Type B pancreatic cell (in vitro differentiated cells): ENCODE results near the gene CDH2. TPM values are rescaled to one million over a fixed set of nuclear protein-coding genes. Genes with fewer than 3 reads are reported as not detected.

Source experiments
- DNase-seq: peaks from one replicate; pipeline ENCODE4 v3.0.0; 2021; ENCODE audit warnings: mixed read lengths; ENCODE audit not compliant: unreplicated experiment; ENCODE audit errors: extremely low spot score
- H3K27ac Mint-ChIP-seq: 2 replicates; pipeline ENCODE4 v1.8.0; 2021; ENCODE audit warnings: mild to moderate bottlenecking, mixed read lengths
- H3K27me3 Mint-ChIP-seq: 2 replicates; pipeline ENCODE4 v1.8.0; 2021; ENCODE audit warnings: mixed read lengths
- H3K36me3 Mint-ChIP-seq: 2 replicates; pipeline ENCODE4 v1.8.0; 2021; ENCODE audit warnings: mixed read lengths
- H3K4me1 Mint-ChIP-seq: one replicate; pipeline ENCODE4 v1.8.0; 2021; ENCODE audit warnings: mixed read lengths; ENCODE audit not compliant: unreplicated experiment
- H3K4me3 Mint-ChIP-seq: 2 replicates; pipeline ENCODE4 v1.8.0; 2021; ENCODE audit warnings: mild to moderate bottlenecking, mixed read lengths
- H3K9me3 Mint-ChIP-seq: 2 replicates; pipeline ENCODE4 v1.8.0; 2021; ENCODE audit warnings: mixed read lengths
- CTCF ChIP-seq: fragments of 200-600 bp; sonication (generic); conservative IDR thresholded peaks from 2 replicates; pipeline ENCODE4 v1.5.0; 2021; ENCODE audit warnings: antibody characterized with exemption, mild to moderate bottlenecking
- total RNA-seq: library from RNA; stranded (reverse); gene quantifications from 2 replicates; pipeline ENCODE4 v1.2.1, GENCODE V29; 2021; ENCODE audit warnings: low replicate concordance

Gene CDH2
- total RNA-seq, 1 donor from 2014 or later = 145 TPM

DNA sequence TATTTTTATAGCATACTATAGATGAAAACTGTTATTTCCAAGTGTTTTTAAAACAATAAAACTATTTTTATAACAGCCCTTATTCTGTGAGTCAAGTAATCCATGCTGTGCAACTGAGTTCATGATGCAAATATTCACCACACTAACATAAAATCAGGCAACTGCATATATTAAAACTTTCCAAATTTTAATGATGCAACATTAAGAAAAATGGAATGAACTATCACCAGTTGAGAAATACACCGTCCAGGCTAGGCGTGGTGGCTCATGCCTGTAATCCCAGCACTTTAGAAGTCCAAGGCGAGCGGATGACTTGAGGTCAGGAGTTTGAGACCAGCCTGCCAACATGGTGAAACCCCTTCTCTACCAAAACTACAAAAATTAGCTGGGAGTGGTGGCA lies 114.5 kb downstream of the CDH2 start:
- peaks cover 15% of the 10 kb centered on the region for H3K4me1 Mint-ChIP-seq
- no peaks in the 10 kb centered on the region for H3K27me3 Mint-ChIP-seq
- no peak overlapping the region for H3K27ac Mint-ChIP-seq

GRCh38 chr18:28059861-28060260 lies 117.1 kb downstream of the CDH2 start:
- H3K27ac Mint-ChIP-seq = no peak overlapping the region
- H3K27me3 Mint-ChIP-seq = no peaks in the 10 kb centered on the region
- TF ChIP-seq CTCF = no peak
- H3K4me1 Mint-ChIP-seq = peaks cover 13% of the 10 kb centered on the region
- H3K9me3 Mint-ChIP-seq = no peaks in the 10 kb centered on the region
- no peak overlapping the region for H3K4me3 Mint-ChIP-seq
- no peaks in the 10 kb centered on the region for H3K36me3 Mint-ChIP-seq
- no peak for DNase-seq

More for the DNA sequence above, 114.5 kb downstream of the CDH2 start:
- H3K36me3 Mint-ChIP-seq = peaks cover 3% of the 10 kb centered on the region
- DNase-seq = no peak
- TF ChIP-seq CTCF = no peak
- no peak overlapping the region for H3K4me3 Mint-ChIP-seq
- no peaks in the 10 kb centered on the region for H3K9me3 Mint-ChIP-seq

- DNase-seq = no peak
- Mint-ChIP-seq H3K4me1 (peaks cover 25% of the 10 kb centered on the region), H3K4me3 (no peak overlapping the region), H3K27me3 (no peaks in the 10 kb centered on the region), H3K36me3 (no peaks in the 10 kb centered on the region), H3K27ac (no peak overlapping the region), H3K9me3 (no peaks in the 10 kb centered on the region)
- no peak for TF ChIP-seq CTCF
Observed at GRCh38 chr18:28050545-28050944, 126.4 kb downstream of the CDH2 start.

DNA sequence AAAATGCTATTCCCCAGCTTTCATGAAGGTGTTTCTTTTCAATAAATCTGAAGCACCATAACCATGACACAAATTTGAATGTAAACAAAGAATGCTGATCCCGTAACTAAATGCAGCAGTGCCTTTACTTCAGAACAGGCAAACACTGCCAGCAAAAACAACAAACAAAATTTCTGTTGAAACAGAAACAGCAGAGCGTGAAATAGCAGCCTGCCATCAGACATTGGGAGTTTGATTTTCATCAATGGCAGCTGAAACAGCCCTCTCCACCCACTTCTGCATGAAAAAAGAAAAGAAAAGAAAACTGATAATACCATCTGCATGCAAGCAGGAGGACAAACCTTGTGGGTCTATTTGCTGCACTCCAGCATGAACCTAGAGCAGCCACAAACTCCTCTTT lies 128.3 kb downstream of the CDH2 start:
- no peaks in the 10 kb centered on the region for H3K9me3 Mint-ChIP-seq
- DNase-seq = no peak
- peaks cover 29% of the 10 kb centered on the region for H3K4me1 Mint-ChIP-seq
- no peak for TF ChIP-seq CTCF
- no peak overlapping the region for H3K27ac Mint-ChIP-seq
- no peaks in the 10 kb centered on the region for H3K36me3 Mint-ChIP-seq
- H3K4me3 Mint-ChIP-seq = no peak overlapping the region
- no peaks in the 10 kb centered on the region for H3K27me3 Mint-ChIP-seq

- Mint-ChIP-seq H3K27me3 (no peaks in the 10 kb centered on the region), H3K4me3 (no peak overlapping the region), H3K4me1 (peaks cover 35% of the 10 kb centered on the region), H3K36me3 (no peaks in the 10 kb centered on the region), H3K9me3 (no peaks in the 10 kb centered on the region), H3K27ac (no peak overlapping the region)
- no peak for TF ChIP-seq CTCF
- no peak for DNase-seq
Observed at GRCh38 chr18:28045880-28046279, 131.1 kb downstream of the CDH2 start.

GRCh38 chr18:28045176-28045810 lies 131.6 kb downstream of the CDH2 start:
- H3K27ac Mint-ChIP-seq = no peak overlapping the region
- H3K4me3 Mint-ChIP-seq = no peak overlapping the region
- H3K27me3 Mint-ChIP-seq = no peaks in the 10 kb centered on the region
- TF ChIP-seq CTCF = no peak
- no peaks in the 10 kb centered on the region for H3K9me3 Mint-ChIP-seq
- DNase-seq = no peak
- no peaks in the 10 kb centered on the region for H3K36me3 Mint-ChIP-seq
- peaks cover 35% of the 10 kb centered on the region for H3K4me1 Mint-ChIP-seq
